ENCODE data around the gene FLYWCH2.

FLYWCH2 gene

GRCh38 chr16:2854700-2855309 is 28.2 kb upstream of the FLYWCH2 start:
- TF ChIP-seq L3MBTL2 (conservative IDR thresholded peaks at IDR 0.05) (no peak), FOXM1 (IDR thresholded peaks at IDR 0.05; ENCODE audit: borderline replicate concordance) (no peak), ZNF384 (IDR thresholded peaks at IDR 0.05) (no peak), CTBP1 (IDR thresholded peaks at IDR 0.05; ENCODE audit: borderline replicate concordance) (no peak), PKNOX1 (IDR thresholded peaks at IDR 0.05) (no peak), ARNT (IDR thresholded peaks at IDR 0.05) (no peak), TARDBP (IDR thresholded peaks at IDR 0.05) (no peak), SUZ12 (IDR thresholded peaks at IDR 0.05) (no peak), ELF4 (IDR thresholded peaks at IDR 0.05) (no peak), LEF1 (IDR thresholded peaks at IDR 0.05; ENCODE audit: borderline replicate concordance) (no peak), HDGF (IDR thresholded peaks at IDR 0.05; ENCODE audit: borderline replicate concordance) (no peak), BHLHE40 (IDR thresholded peaks at IDR 0.05; ENCODE audit: borderline replicate concordance) (no peak), NFRKB (IDR thresholded peaks at IDR 0.05) (no peak), FOXA1 (IDR thresholded peaks at IDR 0.05) (no peak)
- CTCF ChIA-PET, result interaction anchor here (1.3 kb wide), 1 partner anchor 79 kb away, joined by 3 read pairs; no protein-coding TSS in a partner anchor
- POLR2A ChIA-PET, result interaction anchor here (1.2 kb wide), 1 partner anchor 15 kb away, joined by 3 read pairs; no protein-coding TSS in a partner anchor
- no peak for DNase-seq (ENCODE audit: extremely low spot score)

DNA sequence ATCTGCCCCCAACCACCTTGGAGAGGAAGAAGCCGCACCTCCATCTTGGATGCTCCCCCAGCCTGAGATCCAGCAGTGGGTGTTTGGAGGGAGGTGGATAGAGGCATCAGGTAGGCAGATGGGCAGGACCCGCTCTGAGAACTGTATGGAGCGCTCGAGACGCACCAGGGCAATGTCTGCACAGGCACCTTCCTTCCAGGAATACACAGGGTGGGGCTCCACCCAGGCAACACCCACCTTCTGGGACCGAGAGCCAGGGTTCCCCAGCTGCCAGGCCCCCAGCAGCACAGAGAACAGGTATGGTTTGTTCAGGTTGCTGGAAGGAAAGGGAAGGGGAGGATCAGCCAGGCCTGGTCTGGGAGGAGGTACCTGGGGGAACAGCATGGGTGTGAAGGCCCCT is 27.5 kb upstream of the FLYWCH2 start:
- DNase-seq (ENCODE audit: extremely low spot score), result no peak
- ChIA-PET CTCF (no interaction called here), POLR2A (interaction anchor here (1.1 kb wide), 1 partner anchor 12 kb away, joined by 4 read pairs; no protein-coding TSS in a partner anchor)
- no peak for TF ChIP-seq FOXK2 (IDR thresholded peaks at IDR 0.05)
- no peak for TF ChIP-seq ELF4 (IDR thresholded peaks at IDR 0.05)
- TF ChIP-seq BHLHE40 (IDR thresholded peaks at IDR 0.05; ENCODE audit: borderline replicate concordance), result no peak
- no peak for TF ChIP-seq SP1 (IDR thresholded peaks at IDR 0.05)
- TF ChIP-seq SUZ12 (IDR thresholded peaks at IDR 0.05), result no peak
- TF ChIP-seq PKNOX1 (IDR thresholded peaks at IDR 0.05), result no peak
- TF ChIP-seq FOXM1 (IDR thresholded peaks at IDR 0.05; ENCODE audit: borderline replicate concordance), result no peak
- TF ChIP-seq L3MBTL2 (conservative IDR thresholded peaks at IDR 0.05), result no peak
- TF ChIP-seq NFRKB (IDR thresholded peaks at IDR 0.05), result no peak
- no peak for TF ChIP-seq HDGF (IDR thresholded peaks at IDR 0.05; ENCODE audit: borderline replicate concordance)
- no peak for TF ChIP-seq LEF1 (IDR thresholded peaks at IDR 0.05; ENCODE audit: borderline replicate concordance)
- no peak for TF ChIP-seq CTBP1 (IDR thresholded peaks at IDR 0.05; ENCODE audit: borderline replicate concordance)
- TF ChIP-seq ZNF384 (IDR thresholded peaks at IDR 0.05), result no peak
- no peak for TF ChIP-seq TARDBP (IDR thresholded peaks at IDR 0.05)
- TF ChIP-seq ARNT (IDR thresholded peaks at IDR 0.05), result no peak
- no peak for TF ChIP-seq FOXA1 (IDR thresholded peaks at IDR 0.05)

DNA sequence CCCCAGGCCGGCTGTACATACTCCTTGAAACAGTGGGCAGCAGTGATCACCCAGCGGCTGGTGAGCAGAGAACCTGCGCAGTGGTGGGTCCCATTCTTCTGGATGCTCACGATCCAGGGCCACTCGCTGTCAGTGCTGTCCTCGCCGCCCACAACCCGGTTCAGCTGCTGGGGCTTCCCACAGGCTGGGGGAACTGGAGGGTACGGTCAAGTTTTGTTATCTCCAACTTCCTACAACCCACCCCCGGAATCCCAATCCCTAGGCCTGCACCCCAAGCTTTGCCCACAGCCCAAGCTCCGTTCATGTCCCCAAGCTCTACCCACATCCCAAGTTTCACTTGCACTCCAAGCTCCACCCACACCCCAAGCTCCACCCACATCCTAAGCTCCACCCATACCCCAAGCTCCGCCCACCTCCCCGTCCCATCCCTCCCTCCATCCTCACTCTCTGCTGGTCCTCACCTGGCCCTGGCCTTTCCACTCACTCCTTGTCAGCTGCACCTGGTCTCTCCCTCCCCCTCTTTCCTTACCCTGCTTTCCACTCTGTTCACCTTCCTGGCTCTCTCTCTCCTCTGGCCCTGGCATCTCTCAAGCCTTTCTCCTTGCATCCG is 26.8 kb upstream of the FLYWCH2 start:
- TF ChIP-seq NFRKB (IDR thresholded peaks at IDR 0.05) (no peak), SUZ12 (IDR thresholded peaks at IDR 0.05) (no peak), FOXK2 (IDR thresholded peaks at IDR 0.05) (no peak), BHLHE40 (IDR thresholded peaks at IDR 0.05; ENCODE audit: borderline replicate concordance) (no peak), HDGF (IDR thresholded peaks at IDR 0.05; ENCODE audit: borderline replicate concordance) (no peak), ZNF384 (IDR thresholded peaks at IDR 0.05) (no peak), L3MBTL2 (conservative IDR thresholded peaks at IDR 0.05) (no peak), SP1 (IDR thresholded peaks at IDR 0.05) (no peak), TARDBP (IDR thresholded peaks at IDR 0.05) (no peak), ELF4 (IDR thresholded peaks at IDR 0.05) (no peak), LEF1 (IDR thresholded peaks at IDR 0.05; ENCODE audit: borderline replicate concordance) (no peak), FOXA1 (IDR thresholded peaks at IDR 0.05) (no peak), PKNOX1 (IDR thresholded peaks at IDR 0.05) (no peak)
- ChIA-PET POLR2A (interaction anchor here (1.1 kb wide), 1 partner anchor 12 kb away, joined by 4 read pairs; no protein-coding TSS in a partner anchor), CTCF (interaction anchor here (0.9 kb wide), 1 partner anchor 12 kb away, joined by 3 read pairs; no protein-coding TSS in a partner anchor)
- DNase-seq (ENCODE audit: extremely low spot score), result peak; percentile 68

GRCh38 chr16:2856686-2857450 is 26.1 kb upstream of the FLYWCH2 start:
- POLR2A ChIA-PET, result interaction anchor here (1.1 kb wide), 1 partner anchor 11 kb away, joined by 4 read pairs; no protein-coding TSS in a partner anchor
- CTCF ChIA-PET, result interaction anchor here (0.6 to 0.9 kb wide), 2 partner anchors 11 to 113 kb away, joined by 3 read pairs; no protein-coding TSS in a partner anchor
- TF ChIP-seq BHLHE40 (IDR thresholded peaks at IDR 0.05; ENCODE audit: borderline replicate concordance) (no peak), PKNOX1 (IDR thresholded peaks at IDR 0.05) (no peak), FOXM1 (IDR thresholded peaks at IDR 0.05; ENCODE audit: borderline replicate concordance) (no peak), ARNT (IDR thresholded peaks at IDR 0.05) (no peak), CTBP1 (IDR thresholded peaks at IDR 0.05; ENCODE audit: borderline replicate concordance) (no peak)
- no peak for DNase-seq (ENCODE audit: extremely low spot score)

Data from HEK293T (cell line).